Left lung (tissue), 10 donors: ENCODE data around the gene CSNK1G1. TPM values are rescaled to one million over a fixed set of nuclear protein-coding genes. Genes with fewer than 3 reads are reported as not detected.

Experiments
- ATAC-seq: fragments of 200-7000 bp; cut with Tn5 transposase; one replicate; pipeline ENCODE4 v1.9.1; 2020; ENCODE audit warnings: moderate library complexity
- DNase-seq, 4 donors: peaks; one replicate each; pipeline ENCODE4 v3.0.0-alpha.2; 2013 to 2020
- H3K27ac ChIP-seq, 2 donors: fragments of 200-600 bp; sonication (generic) in 1 of 2; one replicate each; pipeline versions ENCODE4 v1.5.0 to v1.8.0; 2020 to 2021
- H3K27me3 ChIP-seq, 2 donors: fragments of 200-600 bp; sonication (generic) in 1 of 2; one replicate each; pipeline versions ENCODE4 v1.5.0 to v1.8.0; 2020 to 2021
- H3K36me3 ChIP-seq, 2 donors: fragments of 200-600 bp; sonication (generic) in 1 of 2; one replicate each; pipeline versions ENCODE4 v1.5.0 to v1.8.0; 2020 to 2021
- H3K4me1 ChIP-seq, 2 donors: fragments of 200-600 bp; one replicate each; pipeline ENCODE4 v1.8.0; 2021
- H3K4me3 ChIP-seq, 2 donors: fragments of 200-600 bp; sonication (generic) in 1 of 2; one replicate each; pipeline versions ENCODE4 v1.5.0 to v1.8.0; 2020 to 2021; ENCODE audit warnings: mild to moderate bottlenecking in 1 of 2
- H3K9me3 ChIP-seq, 2 donors: fragments of 200-600 bp; sonication (generic) in 1 of 2; one replicate each; pipeline versions ENCODE4 v1.5.0 to v1.8.0; 2020 to 2021
- CTCF ChIP-seq, 2 donors: fragments of 200-600 bp; sonication (generic) in 1 of 2; IDR thresholded peaks; one replicate each; pipeline versions ENCODE4 v1.5.0 to v1.8.0; 2021; ENCODE audit warnings: antibody characterized with exemption in 2 of 2
- intact Hi-C, 2 donors: fragments of 100-400 bp; cut with DNase I; formaldehyde crosslinking; loops; one replicate each; pipeline versions ENCODE4 v1.11.2 to v1.14.2; 2022
- polyA plus RNA-seq, 6 donors: library from polyadenylated mRNA; unstranded; fragments of 120-200 nt; gene quantifications; one replicate each; pipeline ENCODE4 v1.2.1, GENCODE V29; 2013; ENCODE audit not compliant: insufficient read length in 6 of 6
- total RNA-seq, 2 donors: library from RNA; stranded (reverse); fragmentation: NEBNext Ultra II Directional; extraction: Animal tissue kit (Norgen Biotek cat#: 25700); gene quantifications; one replicate each; pipeline ENCODE4 v1.2.1, GENCODE V29; 2021
- donor health status: DM: no; HTN: yes; CAD: no.
- donor health status: DM: no; HTN: no; CAD: no.

The CSNK1G1 gene
- total and polyA plus RNA-seq, 8 donors = 17.7 to 23.1 (median 20.5) TPM

- Histone ChIP-seq H3K4me3 (no peak overlapping the region), H3K36me3 (peaks cover 0 to 25% of the 10 kb centered on the region in 2 donors), H3K9me3 (no peaks in the 10 kb centered on the region), H3K27me3 (peaks cover 13 to 31% of the 10 kb centered on the region in 2 donors), H3K27ac (no peak overlapping the region), H3K4me1 (peaks cover 12 to 41% of the 10 kb centered on the region in 2 donors)
- intact Hi-C loops = no loop called here
- ATAC-seq (no peak), DNase-seq (no peak)
- TF ChIP-seq CTCF (IDR thresholded peaks at IDR 0.05) = no peak
Measured at GRCh38 chr15:64148581-64148980, 207.4 kb downstream of the CSNK1G1 start.

GRCh38 chr15:64148168-64148567 lies 207.8 kb downstream of the CSNK1G1 start:
- Histone ChIP-seq H3K36me3 (peaks cover 0 to 29% of the 10 kb centered on the region in 2 donors), H3K4me1 (peaks cover 12 to 36% of the 10 kb centered on the region in 2 donors), H3K9me3 (no peaks in the 10 kb centered on the region), H3K27me3 (peaks cover 13 to 28% of the 10 kb centered on the region in 2 donors), H3K4me3 (no peak overlapping the region), H3K27ac (no peak overlapping the region)
- intact Hi-C loops = no loop called here
- DNase-seq (no peak), ATAC-seq (no peak)
- no peak for TF ChIP-seq CTCF (IDR thresholded peaks at IDR 0.05)

GRCh38 chr15:64146885-64147681 lies 208.9 kb downstream of the CSNK1G1 start:
- peak in 2 of 4 donors; percentile 44 to 67 for DNase-seq
- H3K4me1 ChIP-seq = peaks cover 5 to 26% of the 10 kb centered on the region in 2 donors
- H3K9me3 ChIP-seq = no peaks in the 10 kb centered on the region
- peaks cover 0 to 40% of the 10 kb centered on the region in 2 donors for H3K36me3 ChIP-seq
- intact Hi-C loops = no loop called here
- peaks cover 8 to 18% of the 10 kb centered on the region in 2 donors for H3K27me3 ChIP-seq
- no peak overlapping the region for H3K4me3 ChIP-seq
- no peak for TF ChIP-seq CTCF (IDR thresholded peaks at IDR 0.05)
- no peak overlapping the region for H3K27ac ChIP-seq
- no peak for ATAC-seq

GRCh38 chr15:64146520-64146884 lies 209.5 kb downstream of the CSNK1G1 start:
- Histone ChIP-seq H3K4me1 (peaks cover 0 to 20% of the 10 kb centered on the region in 2 donors), H3K36me3 (peaks cover 0 to 46% of the 10 kb centered on the region in 2 donors), H3K9me3 (no peaks in the 10 kb centered on the region), H3K27me3 (peaks cover 2 to 12% of the 10 kb centered on the region in 2 donors), H3K27ac (no peak overlapping the region), H3K4me3 (no peak overlapping the region)
- TF ChIP-seq CTCF (IDR thresholded peaks at IDR 0.05) = no peak
- intact Hi-C loops = no loop called here
- no peak for DNase-seq
- ATAC-seq = no peak

GRCh38 chr15:64146041-64146440 lies 209.9 kb downstream of the CSNK1G1 start:
- Histone ChIP-seq H3K9me3 (no peaks in the 10 kb centered on the region), H3K4me3 (no peak overlapping the region), H3K36me3 (peaks cover 3 to 50% of the 10 kb centered on the region in 2 donors), H3K4me1 (peaks cover 0 to 15% of the 10 kb centered on the region in 2 donors), H3K27ac (no peak overlapping the region), H3K27me3 (peaks cover 0 to 7% of the 10 kb centered on the region in 2 donors)
- intact Hi-C loops = no loop called here
- no peak for DNase-seq
- no peak for TF ChIP-seq CTCF (IDR thresholded peaks at IDR 0.05)
- ATAC-seq = no peak
